Omental fat pad (tissue), 4 donors: ENCODE data around the gene CAPN5. TPM values are rescaled to one million over a fixed set of nuclear protein-coding genes. Genes with fewer than 3 reads are reported as not detected.

Experiments used
- ATAC-seq: fragments of 150-250 bp; one replicate; pipeline ENCODE4 v1.9.1; 2016; ENCODE audit warnings: mild to moderate bottlenecking, moderate library complexity; ENCODE audit not compliant: low FRiP score
- DNase-seq: peaks from one replicate; pipeline ENCODE4 v3.0.0-alpha.2; 2019; ENCODE audit warnings: low spot score
- total RNA-seq, 4 donors: library from RNA; depleted of rRNA; stranded (reverse); fragments of >200 nt; gene quantifications; one replicate each; pipeline ENCODE4 v1.1.0, GENCODE V29; 2016
- TF ChIP-seq, protein P1 (sequence below), 3 donors: fragments of 450-650 bp; IDR thresholded peaks; one replicate each; pipeline ENCODE4 v1.5.1; 2016 to 2017; ENCODE audit warnings: antibody characterized with exemption in 3 of 3, mild to moderate bottlenecking in 3 of 3, moderate library complexity in 2 of 3

Gene CAPN5
- total RNA-seq, 4 donors from 2014 or later, result 3.3 to 8.5 (median 4.7) TPM

DNA sequence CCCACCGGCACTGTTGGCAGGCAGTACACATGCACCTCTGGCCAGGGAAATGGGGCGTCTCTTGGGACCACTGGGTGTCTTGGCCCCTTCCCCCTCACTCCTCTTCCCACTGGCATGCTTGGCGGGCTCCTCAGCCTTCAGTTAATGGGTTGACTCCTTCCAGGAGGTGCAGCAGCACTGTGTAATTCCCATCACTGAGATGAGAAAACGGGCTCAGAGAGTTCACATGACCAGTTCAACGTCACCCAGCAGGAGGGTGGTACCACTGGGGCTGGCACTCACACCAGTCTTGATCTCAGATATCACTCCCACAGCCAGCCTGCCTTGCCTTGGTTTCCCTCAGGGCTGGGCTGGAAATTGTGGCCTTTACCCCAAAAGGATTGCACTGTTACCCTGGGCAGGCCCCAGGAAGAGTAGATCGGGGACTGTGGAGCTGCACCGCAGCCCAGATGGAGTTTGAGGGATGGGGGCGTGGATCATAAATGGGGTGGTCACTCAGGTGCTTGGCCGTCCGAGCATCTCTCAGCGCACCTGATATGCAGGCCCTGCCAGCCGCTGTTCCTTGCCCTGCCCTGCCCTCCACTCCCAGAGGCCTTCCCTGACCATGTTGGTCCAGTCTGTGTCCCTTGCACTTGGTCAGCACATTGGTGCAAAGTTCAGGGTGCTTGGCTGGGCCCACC, 16.9 kb downstream of the CAPN5 start:
- ATAC-seq (no peak), DNase-seq (no peak)
- TF ChIP-seq, protein P1, sequence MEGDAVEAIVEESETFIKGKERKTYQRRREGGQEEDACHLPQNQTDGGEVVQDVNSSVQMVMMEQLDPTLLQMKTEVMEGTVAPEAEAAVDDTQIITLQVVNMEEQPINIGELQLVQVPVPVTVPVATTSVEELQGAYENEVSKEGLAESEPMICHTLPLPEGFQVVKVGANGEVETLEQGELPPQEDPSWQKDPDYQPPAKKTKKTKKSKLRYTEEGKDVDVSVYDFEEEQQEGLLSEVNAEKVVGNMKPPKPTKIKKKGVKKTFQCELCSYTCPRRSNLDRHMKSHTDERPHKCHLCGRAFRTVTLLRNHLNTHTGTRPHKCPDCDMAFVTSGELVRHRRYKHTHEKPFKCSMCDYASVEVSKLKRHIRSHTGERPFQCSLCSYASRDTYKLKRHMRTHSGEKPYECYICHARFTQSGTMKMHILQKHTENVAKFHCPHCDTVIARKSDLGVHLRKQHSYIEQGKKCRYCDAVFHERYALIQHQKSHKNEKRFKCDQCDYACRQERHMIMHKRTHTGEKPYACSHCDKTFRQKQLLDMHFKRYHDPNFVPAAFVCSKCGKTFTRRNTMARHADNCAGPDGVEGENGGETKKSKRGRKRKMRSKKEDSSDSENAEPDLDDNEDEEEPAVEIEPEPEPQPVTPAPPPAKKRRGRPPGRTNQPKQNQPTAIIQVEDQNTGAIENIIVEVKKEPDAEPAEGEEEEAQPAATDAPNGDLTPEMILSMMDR (IDR thresholded peaks at IDR 0.05), result no peak

DNA sequence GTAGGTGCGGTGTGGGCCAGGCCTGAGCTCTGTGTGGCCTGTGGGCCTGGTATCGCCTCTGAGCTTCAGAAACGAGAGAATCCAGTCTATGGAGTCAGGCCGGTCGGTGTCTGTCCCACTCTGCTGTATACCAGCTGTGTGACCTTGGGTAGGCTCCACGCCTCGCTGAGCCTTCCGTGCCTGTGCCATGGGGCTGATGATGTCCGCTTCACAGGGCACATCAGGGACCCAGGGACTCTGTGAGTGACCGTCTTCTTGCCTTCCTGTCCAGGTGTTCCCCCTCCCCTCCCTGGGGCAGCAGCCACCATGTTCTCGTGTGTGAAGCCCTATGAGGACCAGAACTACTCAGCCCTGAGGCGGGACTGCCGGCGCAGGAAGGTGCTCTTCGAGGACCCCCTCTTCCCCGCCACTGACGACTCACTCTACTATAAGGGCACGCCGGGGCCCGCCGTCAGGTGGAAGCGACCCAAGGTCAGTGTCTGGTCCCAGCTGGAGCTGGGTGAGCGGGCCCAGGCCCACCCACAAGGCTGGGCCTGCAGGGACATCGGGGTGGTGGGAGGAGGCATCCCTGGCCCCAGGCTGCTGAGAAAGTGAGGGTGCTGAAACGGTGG, 17.9 kb downstream of the CAPN5 start:
- DNase-seq (no peak), ATAC-seq (no peak)
- TF ChIP-seq, protein P1 (IDR thresholded peaks at IDR 0.05), result no peak

GRCh38 chr11:77085652-77086051, 18.9 kb downstream of the CAPN5 start:
- no peak for DNase-seq
- ATAC-seq, result no peak

GRCh38 chr11:77086521-77087472, 20.0 kb downstream of the CAPN5 start:
- TF ChIP-seq, protein P1 (IDR thresholded peaks at IDR 0.05), result no peak
- DNase-seq (no peak), ATAC-seq (no peak)

More at GRCh38 chr11:77085652-77086051, 18.9 kb downstream of the CAPN5 start:
- TF ChIP-seq, protein P1 (IDR thresholded peaks at IDR 0.05), result no peak

- no peak for DNase-seq
- ATAC-seq, result no peak
These were observed 21.0 kb downstream of the CAPN5 start for GRCh38 chr11:77087723-77088225.

GRCh38 chr11:77088236-77089003, 21.6 kb downstream of the CAPN5 start:
- DNase-seq (no peak), ATAC-seq (no peak)
- TF ChIP-seq, protein P1 (IDR thresholded peaks at IDR 0.05), result no peak

More at GRCh38 chr11:77087723-77088225, 21.0 kb downstream of the CAPN5 start:
- TF ChIP-seq, protein P1 (IDR thresholded peaks at IDR 0.05), result no peak
